GM12878 (cell line): ENCODE results near the gene LCT. TPM values are rescaled to one million over a fixed set of nuclear protein-coding genes. Genes with fewer than 3 reads are reported as not detected.

Source experiments
- ATAC-seq: fragments of 200-7000 bp; cut with Tn5 transposase; 3 replicates; pipeline ENCODE4 v1.9.1; 2020; ENCODE audit warnings: mild to moderate bottlenecking, moderate library complexity
- BruUV-seq: library from RNA; stranded (reverse); fragments of 400-500 nt; replicated peaks from 2 replicates; lab custom pipeline; 2021; lab: Mats Ljungman, UMichigan
- CTCF ChIA-PET: fragments of 300-600 bp; sonication (Branson Sonifier 250); formaldehyde crosslinking; extraction: SDS; loops from one replicate; lab custom pipeline; 2021; ENCODE audit warnings: inconsistent platforms; lab: Yijun Ruan, JAX
- POLR2A ChIA-PET: fragments of 350-600 bp; formaldehyde crosslinking; extraction: SDS; loops from one replicate; lab custom pipeline; 2021; ENCODE audit warnings: inconsistent platforms; lab: Charles Lee
- RAD21 ChIA-PET: fragments of 300-600 bp; sonication (Branson Sonifier 250); formaldehyde crosslinking; loops from one replicate; lab custom pipeline; 2023; ENCODE audit warnings: antibody characterized with exemption; ENCODE audit not compliant: unreplicated experiment; lab: Charles Lee
- SMC1A ChIA-PET: fragments of 300-600 bp; sonication (Branson Sonifier 250); formaldehyde crosslinking; loops from one replicate; lab custom pipeline; 2023; ENCODE audit not compliant: unreplicated experiment, uncharacterized antibody; lab: Charles Lee
- DNase-seq: peaks from one replicate; pipeline ENCODE4 v3.0.0-alpha.2; 2011; ENCODE audit warnings: low read depth, low spot score
- FAIRE-seq: peaks from 3 replicates; lab custom pipeline; 2011; peaks lifted over from hg19 to GRCh38; lab: Jason Lieb, UNC
- H2AFZ ChIP-seq: 2 replicates; pipeline ENCODE4 v1.6.0; 2011; ENCODE audit warnings: low read depth, low read length, control low read depth; ENCODE audit not compliant: control insufficient read depth
- H3K27ac ChIP-seq: 2 replicates; pipeline ENCODE4 v1.5.1; 2011; ENCODE audit warnings: control low read depth; ENCODE audit not compliant: control insufficient read depth, insufficient read depth
- H3K27me3 ChIP-seq, 2 experiments: replicated peaks in 1 of 2; 2 replicates each; pipeline versions ENCODE4 v1.6.0 to v1.6.1; 2011; ENCODE audit warnings: low read length in 1 of 2; ENCODE audit not compliant: control insufficient read depth in 2 of 2, insufficient read depth in 2 of 2
- H3K36me3 ChIP-seq, 2 experiments: 2 replicates each; pipeline ENCODE4 v1.5.1; 2011; ENCODE audit warnings: low read length in 1 of 2; ENCODE audit not compliant: control insufficient read depth in 2 of 2, insufficient read depth in 2 of 2
- H3K4me1 ChIP-seq: 2 replicates; pipeline ENCODE4 v1.6.1; 2011; ENCODE audit warnings: mild to moderate bottlenecking, low read length, moderate library complexity, mixed read lengths; ENCODE audit not compliant: control insufficient read depth, insufficient read depth
- H3K4me2 ChIP-seq: 2 replicates; pipeline ENCODE4 v1.6.0; 2011; ENCODE audit warnings: control low read depth; ENCODE audit not compliant: control insufficient read depth, insufficient read depth
- H3K4me3 ChIP-seq: fragments of 200-600 bp; sonication (generic); 2 replicates; pipeline ENCODE4 v1.5.1; 2016
- H3K79me2 ChIP-seq: 2 replicates; pipeline ENCODE4 v1.6.0; 2011; ENCODE audit warnings: low read length; ENCODE audit not compliant: control insufficient read depth, insufficient read depth
- H3K9ac ChIP-seq: 2 replicates; pipeline ENCODE4 v1.8.0; 2011; ENCODE audit warnings: low read length, control low read depth, mixed read lengths; ENCODE audit not compliant: control insufficient read depth, insufficient read depth
- H3K9me3 ChIP-seq: replicated peaks from 3 replicates; pipeline ENCODE4 v1.5.1; 2011; ENCODE audit warnings: mild to moderate bottlenecking, low read length; ENCODE audit not compliant: control insufficient read depth, insufficient read depth
- H4K20me1 ChIP-seq: 2 replicates; pipeline ENCODE4 v1.6.0; 2011; ENCODE audit not compliant: control insufficient read depth, insufficient read depth
- CBX3 ChIP-seq: fragments of 200-600 bp; sonication (generic); IDR thresholded peaks from 2 replicates; pipeline ENCODE4 v1.6.1; 2016; ENCODE audit warnings: low read depth, borderline replicate concordance
- CHD4 ChIP-seq: fragments of 200-600 bp; sonication (generic); IDR thresholded peaks from 2 replicates; pipeline ENCODE4 v1.6.1; 2016; ENCODE audit warnings: mild to moderate bottlenecking
- EZH2 ChIP-seq: IDR thresholded peaks from 2 replicates; pipeline ENCODE4 v1.6.1; 2012; ENCODE audit warnings: low read depth, mild to moderate bottlenecking, control low read depth, inconsistent platforms, low read length, borderline replicate concordance; ENCODE audit not compliant: control insufficient read depth
- FOXM1 ChIP-seq: IDR thresholded peaks from 2 replicates; pipeline ENCODE4 v1.6.1; 2012; ENCODE audit warnings: low read depth, mild to moderate bottlenecking, inconsistent platforms, low read length, moderate library complexity
- IKZF1 ChIP-seq: fragments of 450-650 bp; conservative IDR thresholded peaks from 2 replicates; pipeline ENCODE4 v1.6.1; 2017; ENCODE audit warnings: antibody characterized with exemption, mild to moderate bottlenecking
- MYB ChIP-seq: fragments of 150-350 bp; IDR thresholded peaks from 2 replicates; pipeline ENCODE4 v1.6.1; 2014; ENCODE audit warnings: mild to moderate bottlenecking, low read depth, low read length, borderline replicate concordance
- POLR2AphosphoS5 ChIP-seq: IDR thresholded peaks from 2 replicates; pipeline ENCODE4 v1.6.1; 2011; ENCODE audit warnings: mild to moderate bottlenecking, low read length, inconsistent platforms
- RAD21 ChIP-seq: IDR thresholded peaks from 2 replicates; pipeline ENCODE4 v1.6.1; 2011; ENCODE audit warnings: mild to moderate bottlenecking, low read depth, low read length, moderate library complexity; ENCODE audit not compliant: insufficient read depth
- SMAD5 ChIP-seq: IDR thresholded peaks from 2 replicates; pipeline ENCODE4 v1.6.1; 2016; ENCODE audit warnings: antibody characterized with exemption, low read depth
- SREBF1 ChIP-seq: IDR thresholded peaks from 2 replicates; pipeline ENCODE4 v1.6.1; 2012; ENCODE audit warnings: mild to moderate bottlenecking, low read length
- SUPT20H ChIP-seq: IDR thresholded peaks from 2 replicates; pipeline ENCODE4 v1.6.1; 2011; ENCODE audit warnings: low read depth, mild to moderate bottlenecking, low read length, moderate library complexity, borderline replicate concordance; ENCODE audit not compliant: control insufficient read depth
- TAF1 ChIP-seq: IDR thresholded peaks from 2 replicates; pipeline ENCODE4 v1.6.1; 2011; ENCODE audit warnings: mild to moderate bottlenecking, low read depth, low read length, borderline replicate concordance
- TCF7 ChIP-seq: IDR thresholded peaks from 2 replicates; pipeline ENCODE4 v1.6.1; 2014; ENCODE audit warnings: antibody characterized with exemption, borderline replicate concordance
- ZBTB40 ChIP-seq: fragments of 450-650 bp; IDR thresholded peaks from 2 replicates; pipeline ENCODE4 v1.6.1; 2016; ENCODE audit warnings: mild to moderate bottlenecking, moderate library complexity, borderline replicate concordance
- ZNF24 ChIP-seq: fragments of 450-650 bp; IDR thresholded peaks from 2 replicates; pipeline ENCODE4 v1.6.1; 2017; ENCODE audit warnings: antibody characterized with exemption, mild to moderate bottlenecking
- WGBS: methylation state at CpG from one replicate; pipeline ENCODE4 v1.1.6; 2016; ENCODE audit warnings: low lambda C conversion rate; ENCODE audit not compliant: insufficient replicate concordance, insufficient coverage; ENCODE audit errors: missing lambda C conversion rate; 5-methylcytosine and 5-hydroxymethylcytosine counted together
- in situ Hi-C: fragments of 300-500 bp; cut with MboI; formaldehyde crosslinking; loops from 9 replicates; pipeline ENCODE4 v1.14.3; 2018; ENCODE audit warnings: mixed read lengths
- intact Hi-C: fragments of 100-400 bp; cut with micrococcal nuclease; formaldehyde crosslinking; loops from one replicate; pipeline ENCODE4 v1.14.2; 2022; ENCODE audit not compliant: unreplicated experiment
- polyA plus RNA-seq, 11 experiments: library from polyadenylated mRNA; depleted of rRNA in 4 of 11; unstranded in 6 of 11; stranded (reverse) in 5 of 11; fragments of >200 nt; fragmentation: Nextera tagmentation in 4 of 11; fragmentation: Illumina TruSeq in 1 of 11; extraction: Ambion mirVana in 4 of 11; extraction: Trizol in 1 of 11; gene quantifications; 1 replicate in 1 of 11; 2 replicates in 10 of 11; pipeline versions ENCODE4 v1.2.1 to v1.2.3, GENCODE V29; 2011 to 2016; ENCODE audit warnings: inconsistent platforms in 2 of 11, missing spikeins in 2 of 11, low read depth in 1 of 11
- total RNA-seq, 4 experiments: library from RNA; depleted of rRNA in 3 of 4; stranded (reverse); fragments of >200 nt in 3 of 4; fragmentation: Illumina TruSeq in 1 of 4; extraction: Trizol in 1 of 4; gene quantifications; 2 replicates each; pipeline versions ENCODE4 v1.2.1 to v1.2.3, GENCODE V29; 2013 to 2021
- TF ChIP-seq, protein P1 (sequence below): fragments of 450-650 bp; IDR thresholded peaks from 2 replicates; pipeline ENCODE4 v1.6.1; 2018; ENCODE audit warnings: borderline replicate concordance, mild to moderate bottlenecking; ENCODE audit not compliant: partially characterized antibody

The LCT gene
- total and polyA plus RNA-seq, 10 of the 15 experiments (the other 5 are each of a cell fraction or from before 2014, with no cell fraction given): 0.02 to 0.09 (median 0.07) TPM; not detected in 3

- Histone ChIP-seq H2AFZ (no peak overlapping the region), H3K27ac (no peak overlapping the region), H3K79me2 (no peaks in the 10 kb centered on the region), H3K27me3 (no peaks in the 10 kb centered on the region), H3K4me1 (peaks cover 4% of the 10 kb centered on the region; the same call in 1 of the 2 replicates), H3K36me3 (no peaks in the 10 kb centered on the region; a peak in 1 of 4 replicates), H3K9ac (no peak overlapping the region), H4K20me1 (no peaks in the 10 kb centered on the region), H3K9me3 (peaks cover 5% of the 10 kb centered on the region; the same call in 2 of the 3 replicates), H3K4me3 (no peak overlapping the region), H3K4me2 (no peak overlapping the region)
- DNase-seq (no peak), ATAC-seq (no peak), FAIRE-seq (no peak)
- SMC1A ChIA-PET: interaction anchor here (0.8 to 1.0 kb wide), 2 partner anchors 38 to 251 kb away, joined by 3 to 4 read pairs; no protein-coding TSS in a partner anchor
- no TSS peak for BruUV-seq
- WGBS: 75% methylated on average over 2 of the region's 2 CpGs
- intact Hi-C loops: no loop called here
- RAD21 ChIA-PET: no interaction called here
- POLR2A ChIA-PET: no interaction called here
- in situ Hi-C loops: no loop called here
- CTCF ChIA-PET: interaction anchor here (1.1 to 1.3 kb wide), 2 partner anchors 11 to 799 kb away, joined by 3 to 5 read pairs; no protein-coding TSS in a partner anchor
- no peak for TF ChIP-seq CBX3
- TF ChIP-seq, protein P1, sequence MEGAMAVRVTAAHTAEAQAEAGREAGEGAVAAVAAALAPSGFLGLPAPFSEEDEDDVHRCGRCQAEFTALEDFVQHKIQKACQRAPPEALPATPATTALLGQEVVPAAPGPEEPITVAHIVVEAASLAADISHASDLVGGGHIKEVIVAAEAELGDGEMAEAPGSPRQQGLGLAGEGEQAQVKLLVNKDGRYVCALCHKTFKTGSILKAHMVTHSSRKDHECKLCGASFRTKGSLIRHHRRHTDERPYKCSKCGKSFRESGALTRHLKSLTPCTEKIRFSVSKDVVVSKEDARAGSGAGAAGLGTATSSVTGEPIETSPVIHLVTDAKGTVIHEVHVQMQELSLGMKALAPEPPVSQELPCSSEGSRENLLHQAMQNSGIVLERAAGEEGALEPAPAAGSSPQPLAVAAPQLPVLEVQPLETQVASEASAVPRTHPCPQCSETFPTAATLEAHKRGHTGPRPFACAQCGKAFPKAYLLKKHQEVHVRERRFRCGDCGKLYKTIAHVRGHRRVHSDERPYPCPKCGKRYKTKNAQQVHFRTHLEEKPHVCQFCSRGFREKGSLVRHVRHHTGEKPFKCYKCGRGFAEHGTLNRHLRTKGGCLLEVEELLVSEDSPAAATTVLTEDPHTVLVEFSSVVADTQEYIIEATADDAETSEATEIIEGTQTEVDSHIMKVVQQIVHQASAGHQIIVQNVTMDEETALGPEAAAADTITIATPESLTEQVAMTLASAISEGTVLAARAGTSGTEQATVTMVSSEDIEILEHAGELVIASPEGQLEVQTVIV: no peak
- no peak for TF ChIP-seq ZNF24
- no peak for TF ChIP-seq TCF7
- no peak for TF ChIP-seq SUPT20H
- TF ChIP-seq SMAD5: no peak
- no peak for TF ChIP-seq IKZF1
- TF ChIP-seq RAD21: no peak
- TF ChIP-seq SREBF1: no peak
- TF ChIP-seq POLR2AphosphoS5: no peak
- no peak for TF ChIP-seq CHD4
- TF ChIP-seq EZH2: no peak
- TF ChIP-seq MYB: no peak
- TF ChIP-seq ZBTB40: no peak
- no peak for TF ChIP-seq TAF1
- TF ChIP-seq FOXM1: no peak
Observed at GRCh38 chr2:135803278-135803677, 33.7 kb downstream of the LCT start.
